AG04449 (cell line): Measurements from ENCODE around the gene EPHA8.

Experiments used
- CTCF ChIA-PET: fragments of 350-600 bp; formaldehyde crosslinking; extraction: SDS; loops from one replicate; lab custom pipeline; 2021; ENCODE audit warnings: antibody characterized with exemption; lab: Yijun Ruan, JAX
- POLR2A ChIA-PET: fragments of 400-600, 350-600 bp; formaldehyde crosslinking; extraction: SDS; loops from one replicate; lab custom pipeline; 2020; ENCODE audit warnings: antibody characterized with exemption, inconsistent platforms; lab: Yijun Ruan, JAX
- DNase-seq: peaks from one replicate; pipeline ENCODE4 v3.0.0-alpha.2; 2010; ENCODE audit warnings: low read depth, low spot score
- H3K4me3 ChIP-seq: 2 replicates; pipeline ENCODE4 v1.5.1; 2011; ENCODE audit warnings: low read depth, mild to moderate bottlenecking, control low read depth, low read length
- TF ChIP-seq, protein P1 (sequence below): IDR thresholded peaks from one replicate; pipeline ENCODE4 v1.5.1; 2011; ENCODE audit warnings: mild to moderate bottlenecking, moderate library complexity, low read length, control low read depth, inconsistent platforms; ENCODE audit not compliant: insufficient read depth; ENCODE audit errors: missing control alignments

The EPHA8 gene

DNA sequence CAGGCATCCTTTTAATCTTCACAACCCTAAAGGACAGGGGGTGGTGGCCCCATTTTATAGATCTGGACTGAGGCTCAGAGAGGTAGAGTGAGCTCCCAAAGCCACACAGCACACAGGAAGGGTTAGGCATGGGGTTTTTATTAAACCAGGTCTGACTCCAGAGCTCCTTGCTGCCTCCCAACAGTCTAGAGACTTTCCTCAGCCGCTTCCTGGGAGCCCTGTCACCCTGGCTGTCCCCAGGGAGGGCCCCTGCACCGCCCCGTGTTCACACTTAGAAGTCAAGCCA lies 8.0 kb upstream of the EPHA8 start:
- DNase-seq: no peak
- no peak overlapping the region for H3K4me3 ChIP-seq
- TF ChIP-seq, protein P1, sequence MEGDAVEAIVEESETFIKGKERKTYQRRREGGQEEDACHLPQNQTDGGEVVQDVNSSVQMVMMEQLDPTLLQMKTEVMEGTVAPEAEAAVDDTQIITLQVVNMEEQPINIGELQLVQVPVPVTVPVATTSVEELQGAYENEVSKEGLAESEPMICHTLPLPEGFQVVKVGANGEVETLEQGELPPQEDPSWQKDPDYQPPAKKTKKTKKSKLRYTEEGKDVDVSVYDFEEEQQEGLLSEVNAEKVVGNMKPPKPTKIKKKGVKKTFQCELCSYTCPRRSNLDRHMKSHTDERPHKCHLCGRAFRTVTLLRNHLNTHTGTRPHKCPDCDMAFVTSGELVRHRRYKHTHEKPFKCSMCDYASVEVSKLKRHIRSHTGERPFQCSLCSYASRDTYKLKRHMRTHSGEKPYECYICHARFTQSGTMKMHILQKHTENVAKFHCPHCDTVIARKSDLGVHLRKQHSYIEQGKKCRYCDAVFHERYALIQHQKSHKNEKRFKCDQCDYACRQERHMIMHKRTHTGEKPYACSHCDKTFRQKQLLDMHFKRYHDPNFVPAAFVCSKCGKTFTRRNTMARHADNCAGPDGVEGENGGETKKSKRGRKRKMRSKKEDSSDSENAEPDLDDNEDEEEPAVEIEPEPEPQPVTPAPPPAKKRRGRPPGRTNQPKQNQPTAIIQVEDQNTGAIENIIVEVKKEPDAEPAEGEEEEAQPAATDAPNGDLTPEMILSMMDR: no peak
- CTCF ChIA-PET: no interaction called here
- POLR2A ChIA-PET: no interaction called here

DNA sequence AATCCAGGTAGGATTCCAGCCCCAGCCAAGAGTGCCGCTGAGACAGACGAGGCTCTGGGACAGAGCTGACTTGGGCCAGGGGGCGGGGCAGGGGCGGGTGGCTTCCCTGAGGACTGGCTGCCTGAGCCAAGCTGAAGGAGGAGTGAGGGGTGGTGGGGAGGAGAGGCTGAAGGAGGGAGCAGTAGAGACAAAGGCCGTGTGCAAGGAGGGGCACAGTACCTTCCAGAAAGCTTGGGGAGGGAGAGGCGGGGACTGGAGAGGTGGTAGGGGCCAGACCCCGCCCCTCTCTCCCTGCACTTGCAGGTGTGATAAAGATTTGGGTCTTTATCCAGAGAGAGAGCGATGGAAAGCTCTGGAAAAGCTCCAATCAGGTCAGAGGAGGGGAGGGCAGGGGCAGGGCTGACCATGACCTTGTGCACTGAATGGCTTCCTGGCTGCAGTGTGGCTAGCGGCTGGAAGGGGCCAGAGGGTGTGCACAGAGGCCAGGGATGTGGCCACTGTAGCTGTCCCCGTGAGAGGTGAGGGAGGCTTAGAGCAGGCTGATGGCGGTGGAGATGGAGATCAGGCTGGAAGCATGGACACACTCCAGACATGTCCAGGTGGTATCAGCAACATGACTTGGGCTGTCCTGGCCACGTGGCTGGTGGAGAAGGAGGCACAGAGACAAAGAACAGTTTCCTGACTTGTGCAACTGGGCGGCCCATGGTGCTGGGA lies 6.7 kb upstream of the EPHA8 start:
- no peak for DNase-seq
- TF ChIP-seq, protein P1: no peak
- no peak overlapping the region for H3K4me3 ChIP-seq
- ChIA-PET CTCF (no interaction called here), POLR2A (no interaction called here)

DNA sequence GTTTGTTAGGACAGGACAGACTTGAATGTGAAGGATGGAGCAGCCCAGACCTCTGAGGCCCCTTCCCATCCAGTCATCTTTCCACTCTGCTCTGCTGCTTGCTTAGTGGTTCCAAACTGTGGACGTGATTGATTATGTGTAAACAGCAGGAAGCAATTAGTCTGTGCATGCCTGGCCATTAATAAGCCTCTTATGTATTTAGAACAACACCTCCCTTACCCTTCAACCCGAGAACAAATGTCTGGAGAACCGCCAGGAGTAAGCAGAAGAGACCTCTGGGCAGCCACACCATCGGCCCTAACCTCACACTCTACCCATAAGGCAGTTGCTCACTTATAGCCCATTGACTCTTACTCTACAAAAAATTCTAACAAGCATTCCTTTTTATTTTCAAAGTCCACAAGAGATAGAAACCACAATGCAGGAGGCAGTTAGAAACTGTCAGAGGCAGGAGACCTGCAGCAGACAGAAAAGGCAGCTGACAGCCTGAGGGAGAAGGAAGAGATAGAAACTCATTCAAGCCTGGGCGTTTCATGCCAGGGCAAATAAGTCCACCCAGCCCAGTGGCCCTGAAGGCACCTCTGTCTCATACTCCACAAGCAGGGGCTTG lies 5.8 kb upstream of the EPHA8 start:
- TF ChIP-seq, protein P1: no peak
- no peak overlapping the region for H3K4me3 ChIP-seq
- ChIA-PET CTCF (no interaction called here), POLR2A (no interaction called here)
- DNase-seq: no peak

DNA sequence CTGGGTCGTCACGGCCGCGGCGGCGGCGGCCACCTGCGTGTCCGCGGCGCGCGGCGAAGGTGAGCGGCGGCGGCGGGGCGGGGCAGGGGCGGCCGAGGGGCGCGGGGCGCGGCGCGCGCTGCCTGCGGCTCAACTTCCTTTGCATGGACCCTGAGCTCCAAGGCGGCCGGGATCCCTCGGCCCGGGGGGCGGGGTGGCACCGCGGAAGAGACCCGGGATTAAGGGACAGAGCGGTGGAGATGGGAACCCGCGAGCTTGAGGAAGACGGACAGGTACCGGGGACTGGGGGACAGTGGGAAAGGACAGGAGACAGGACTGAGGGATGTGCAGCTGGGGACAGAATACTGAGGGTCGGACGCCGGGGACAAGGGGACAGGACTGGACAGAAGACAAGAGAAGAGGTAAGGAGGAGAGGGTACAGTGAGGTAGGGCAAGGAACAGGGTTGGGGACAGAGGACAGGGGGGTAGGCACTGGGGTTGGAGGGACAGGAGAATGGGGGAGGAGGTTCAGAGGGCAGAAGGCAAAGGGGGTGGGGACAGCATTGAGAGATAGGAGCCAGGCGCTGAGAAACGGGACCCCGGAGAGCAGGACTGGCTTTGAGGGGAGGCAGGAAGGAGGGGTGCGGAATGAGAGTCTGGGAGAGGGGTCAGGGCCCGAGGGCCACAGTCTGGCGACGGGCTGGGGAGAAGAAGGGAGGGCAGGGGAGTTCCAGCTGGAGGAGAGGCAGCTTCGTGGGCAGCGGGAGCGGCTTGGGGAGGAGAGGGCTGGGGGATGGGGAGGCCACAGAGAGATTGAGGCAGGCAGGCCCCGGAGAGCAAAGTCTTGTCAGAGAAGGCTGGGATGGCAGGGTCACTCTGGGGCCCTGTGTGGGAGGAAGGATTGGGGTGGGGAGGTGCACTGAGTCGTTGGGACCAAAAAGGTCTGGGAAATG lies 648 bp downstream of the EPHA8 start:
- H3K4me3 ChIP-seq: no peak overlapping the region
- TF ChIP-seq, protein P1: no peak
- POLR2A ChIA-PET: no interaction called here
- CTCF ChIA-PET: no interaction called here
- DNase-seq: no peak

DNA sequence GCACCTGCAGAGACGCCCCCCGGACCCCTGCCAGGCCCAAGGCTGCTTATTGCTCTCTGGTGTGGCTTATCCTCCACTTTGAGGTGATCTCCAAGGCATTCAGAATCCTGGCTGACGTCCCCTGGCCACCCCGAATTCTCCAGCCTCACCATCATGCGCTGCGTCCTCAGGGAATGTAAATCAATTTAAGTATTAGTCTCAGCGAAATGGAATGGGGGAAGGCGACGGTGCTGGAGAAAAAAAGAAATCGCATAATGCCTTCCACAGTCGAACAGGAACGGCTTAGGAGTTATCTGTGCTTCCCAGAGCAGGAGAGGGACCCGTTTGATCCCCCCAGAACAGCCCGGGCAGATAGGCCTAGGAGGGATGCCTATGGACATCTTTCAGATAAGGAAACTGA lies 2.9 kb downstream of the EPHA8 start:
- CTCF ChIA-PET: no interaction called here
- no peak overlapping the region for H3K4me3 ChIP-seq
- POLR2A ChIA-PET: no interaction called here
- TF ChIP-seq, protein P1: no peak
- no peak for DNase-seq

DNA sequence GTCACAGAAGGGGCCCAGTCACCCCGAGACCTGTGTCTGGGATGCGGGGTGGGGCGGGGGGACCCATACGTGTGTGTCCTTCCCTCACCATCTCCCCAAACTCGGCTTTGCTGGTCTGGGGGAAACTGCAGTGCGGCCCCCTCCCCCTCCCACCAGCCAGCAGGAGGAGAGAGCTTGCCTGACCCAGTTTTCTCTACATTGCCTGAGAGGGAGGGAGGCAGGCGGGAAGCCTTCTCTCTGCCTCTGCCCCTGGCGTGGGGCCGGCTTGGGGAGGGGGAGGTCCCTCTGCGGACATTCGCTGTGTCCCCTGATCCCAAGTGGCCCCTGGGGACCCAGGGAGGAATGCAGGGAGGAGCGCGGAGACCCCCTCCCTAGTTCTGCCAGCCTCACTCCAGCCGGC lies 3.9 kb downstream of the EPHA8 start:
- ChIA-PET POLR2A (no interaction called here), CTCF (no interaction called here)
- H3K4me3 ChIP-seq: no peak overlapping the region
- no peak for DNase-seq
- TF ChIP-seq, protein P1: no peak
